Measurements from ENCODE around the gene TACC2.

The TACC2 gene

DNA sequence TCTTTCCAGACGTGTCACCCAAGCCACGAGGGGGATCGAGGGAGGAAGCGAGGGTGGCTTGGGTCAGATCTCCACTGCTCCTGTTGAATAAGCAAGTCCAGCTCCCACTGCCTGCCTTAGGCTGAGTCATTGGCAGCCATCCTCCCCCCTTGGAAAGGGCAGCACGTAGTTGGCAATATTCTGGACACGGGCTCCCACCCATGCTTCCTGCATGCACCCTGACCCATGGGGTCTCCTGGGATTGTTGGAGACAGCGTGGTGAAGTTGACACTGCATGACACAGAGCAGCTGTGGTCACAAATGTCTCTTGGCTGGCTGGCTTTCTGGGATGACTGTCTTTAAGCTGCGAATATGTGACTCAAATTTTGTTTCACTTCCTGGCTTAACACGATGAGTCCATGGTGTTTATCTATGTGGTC is 293.3 kb downstream of the TACC2 start:
- DNase-seq = no peak

DNA sequence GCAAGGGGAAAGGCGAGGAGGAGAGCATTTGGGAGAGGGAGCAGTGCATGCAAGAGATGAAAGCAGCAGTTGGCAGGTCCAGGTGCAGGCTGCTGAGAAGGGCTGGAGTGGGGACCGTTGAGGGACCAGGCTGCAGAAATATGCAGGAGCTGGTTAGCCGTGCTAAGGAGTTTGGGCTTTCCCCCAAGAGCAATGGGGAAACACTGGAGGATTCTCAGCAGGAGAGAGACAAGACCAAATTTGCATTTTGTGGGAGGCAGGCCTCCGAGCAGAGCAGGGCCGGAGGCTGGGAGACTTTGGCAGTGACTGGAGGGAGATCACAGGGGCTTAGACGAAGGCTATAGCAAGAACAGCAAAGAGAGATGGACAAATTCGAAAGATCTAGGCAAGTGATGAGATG is 293.9 kb downstream of the TACC2 start:
- DNase-seq = no peak

DNA sequence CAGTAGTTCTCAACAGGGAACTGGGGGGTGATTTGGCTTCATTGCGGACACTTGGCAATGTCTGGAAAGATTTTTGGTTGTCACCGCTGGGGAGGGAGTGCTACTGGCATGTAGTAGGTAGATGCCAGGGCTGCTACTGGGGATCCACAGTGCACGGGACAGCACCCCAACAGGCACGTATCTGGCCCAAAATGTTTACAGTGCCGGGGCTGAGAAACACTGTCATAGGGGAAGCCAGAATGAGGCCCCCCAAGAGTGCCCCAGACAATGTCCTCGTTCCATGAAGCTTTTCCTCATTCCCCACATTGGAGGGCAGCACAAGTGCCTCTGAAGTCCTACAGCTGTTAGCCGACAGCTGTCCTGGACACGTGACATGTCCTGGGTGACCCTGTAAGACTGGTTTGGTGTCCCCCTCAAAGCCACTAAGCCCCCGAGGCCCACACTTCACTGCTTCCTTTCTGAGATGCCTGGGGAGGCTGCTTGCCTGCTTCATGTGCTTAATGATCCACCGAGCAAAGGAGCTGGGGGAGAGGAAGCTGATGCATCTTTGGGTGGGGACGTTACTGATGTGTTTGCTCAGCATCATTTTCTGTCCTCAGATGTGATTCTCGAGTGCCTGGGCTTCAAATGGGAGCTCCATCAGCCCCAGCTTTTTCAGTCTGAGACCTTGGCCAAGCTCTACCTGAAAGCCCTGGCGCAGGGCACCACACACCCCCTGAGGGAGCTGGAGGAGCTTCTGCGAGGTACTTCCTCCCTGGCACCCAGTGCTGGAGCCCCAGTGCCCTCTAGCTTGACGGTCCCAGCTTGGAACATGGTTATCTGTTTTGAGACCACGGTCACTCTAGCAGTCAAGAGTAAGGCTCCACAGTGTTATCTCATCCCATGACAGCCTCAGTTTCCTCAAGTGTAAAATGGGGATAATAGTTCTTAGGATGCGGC is 296.8 kb downstream of the TACC2 start:
- no peak for DNase-seq

DNA sequence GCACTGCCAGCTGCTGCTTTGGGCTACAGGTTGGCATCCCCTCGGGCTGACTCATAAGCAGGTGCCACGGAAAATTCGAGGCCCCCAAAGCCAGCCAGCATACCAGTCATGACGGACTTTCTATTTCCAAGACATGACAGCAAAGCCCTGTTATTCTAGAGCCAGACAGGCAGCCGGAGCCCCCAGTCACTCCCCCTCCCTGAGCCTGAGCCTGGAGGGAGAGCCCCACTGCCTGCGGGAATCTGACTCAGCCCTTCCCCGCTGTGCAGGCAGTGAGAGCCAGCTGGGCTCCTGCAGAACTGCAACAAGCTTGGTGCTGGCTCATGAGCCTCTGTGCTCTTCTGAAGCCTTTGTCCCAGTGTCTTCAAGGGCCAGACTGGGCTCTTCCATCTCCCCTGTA is 297.9 kb downstream of the TACC2 start:
- DNase-seq = peak; percentile 78

DNA sequence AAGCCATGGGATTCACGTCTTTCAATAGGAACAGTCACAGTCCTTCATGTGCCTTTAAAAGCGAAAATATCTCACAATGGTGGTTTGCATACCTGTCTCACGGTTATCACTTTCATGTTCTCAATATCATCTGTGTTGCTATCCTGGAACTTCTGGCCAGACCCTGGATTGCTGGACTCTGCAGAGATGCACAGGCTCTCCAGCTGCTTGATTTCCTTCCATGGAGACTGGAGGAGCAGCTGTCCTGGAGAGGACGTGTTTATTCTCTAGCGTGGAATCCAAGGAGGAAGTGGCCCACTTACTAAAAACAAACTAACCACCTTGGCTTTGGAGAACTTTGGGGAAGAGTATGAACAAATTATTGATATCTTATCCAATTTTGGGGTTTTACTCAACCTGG is 298.6 kb downstream of the TACC2 start:
- DNase-seq = no peak

DNA sequence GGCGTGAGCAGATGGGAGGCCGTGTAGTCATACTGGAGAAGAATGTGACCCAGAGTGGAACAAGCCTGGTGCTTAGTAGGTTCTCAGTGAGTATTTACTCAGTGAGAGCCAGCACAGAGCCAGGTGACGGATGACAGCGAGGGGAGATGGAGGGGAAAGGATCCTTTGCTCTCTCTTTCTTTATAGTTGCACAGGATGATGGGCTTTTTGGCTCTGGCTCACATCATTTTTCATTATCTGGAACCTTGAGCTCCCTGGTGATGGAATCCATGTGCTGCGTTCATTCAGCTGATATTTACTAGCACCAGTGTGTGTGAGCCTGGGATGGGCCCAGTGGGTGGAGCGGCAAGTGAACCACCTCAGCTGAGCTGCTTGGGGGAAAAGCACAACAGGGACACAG is 299.3 kb downstream of the TACC2 start:
- no peak for DNase-seq

DNA sequence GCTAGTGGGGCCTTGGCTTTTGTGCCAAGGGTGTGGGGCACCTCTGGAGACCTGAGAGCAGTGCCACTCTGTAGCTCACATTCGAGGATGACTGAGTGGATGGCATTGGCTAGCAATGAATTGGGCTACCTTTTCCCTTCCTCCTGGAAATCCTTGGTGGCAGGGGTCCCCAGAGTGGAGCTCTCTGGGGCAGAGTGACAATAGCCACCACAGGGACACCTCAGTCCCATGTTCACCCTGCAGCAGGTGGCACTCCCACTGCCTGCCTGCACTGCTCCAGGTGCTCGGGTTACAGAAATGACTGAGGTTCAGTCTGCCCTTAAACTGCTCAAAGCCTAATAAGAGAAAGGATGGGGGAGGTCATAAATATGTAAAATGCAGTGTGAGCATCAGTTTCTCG is 300.0 kb downstream of the TACC2 start:
- no peak for DNase-seq

DNA sequence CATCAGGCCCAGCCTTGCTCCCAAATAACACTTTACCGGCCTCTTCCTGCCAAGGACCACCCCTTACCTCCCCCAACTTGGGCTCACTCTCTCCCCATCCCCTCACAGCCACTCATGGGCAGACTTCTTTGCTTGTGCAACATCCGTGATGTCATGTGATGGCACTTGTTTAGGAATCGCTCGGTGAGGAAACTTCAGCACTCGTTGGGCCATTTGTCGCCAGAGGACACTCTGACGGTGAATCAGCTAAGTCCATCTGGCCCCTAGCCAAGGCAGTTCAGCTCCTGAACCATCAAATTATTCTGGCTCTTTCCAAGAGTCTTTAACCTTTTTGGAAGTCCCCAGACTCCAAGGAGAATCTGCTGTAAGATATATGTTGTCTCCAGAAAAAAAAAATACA is 301.4 kb downstream of the TACC2 start:
- no peak for DNase-seq

DNA sequence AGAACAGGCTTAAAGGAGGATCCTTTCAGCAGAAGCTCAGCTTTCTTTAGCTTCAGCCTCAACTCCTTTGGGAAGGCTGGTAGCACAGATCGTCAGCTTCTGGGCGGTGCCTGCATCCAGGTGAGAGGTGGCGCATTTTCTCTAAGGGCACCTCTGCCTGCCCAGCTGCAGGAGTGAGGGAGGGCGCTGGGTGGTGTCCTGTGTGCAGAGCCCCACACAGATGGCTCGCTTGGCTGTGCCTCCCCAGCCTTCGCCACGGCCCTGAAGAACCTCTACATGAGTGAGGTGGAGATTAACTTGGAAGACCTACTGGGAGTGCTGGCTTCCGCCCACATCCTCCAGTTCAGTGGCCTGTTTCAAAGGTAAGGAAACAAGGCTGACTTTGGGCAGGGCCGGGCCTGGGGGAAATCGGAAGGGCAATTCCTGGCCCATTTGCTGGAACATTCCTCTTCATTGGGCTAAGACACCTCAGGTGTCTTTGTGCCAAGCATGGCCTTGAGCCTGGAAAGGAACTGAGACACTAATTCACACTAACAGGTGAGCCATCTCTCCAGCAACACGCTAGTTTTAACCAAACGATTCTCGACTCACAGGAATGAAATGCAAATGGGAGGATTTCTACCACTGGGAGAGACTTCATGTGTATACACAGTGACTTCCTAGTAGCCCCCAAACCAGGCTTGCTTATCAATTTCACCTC is 302.0 kb downstream of the TACC2 start:
- no peak for DNase-seq

DNA sequence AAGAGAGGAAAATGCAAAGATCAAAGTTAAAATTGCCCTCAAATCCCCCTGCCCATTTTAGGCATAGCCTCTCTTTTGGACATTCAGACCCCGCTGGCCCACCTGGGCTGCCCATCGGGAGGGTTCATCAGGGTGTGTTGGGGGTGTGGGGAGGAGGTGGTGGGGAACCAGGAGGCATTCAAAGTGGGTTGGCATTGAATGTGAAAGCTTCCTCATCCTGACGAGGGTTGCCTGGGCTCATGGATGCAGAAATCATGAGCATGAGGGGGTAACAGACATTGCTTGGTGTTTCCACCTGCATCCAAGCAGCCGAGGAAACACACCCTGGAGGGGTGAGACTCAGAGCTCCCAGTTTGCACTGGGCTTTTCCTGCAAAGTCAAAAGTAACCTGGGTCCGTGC is 302.8 kb downstream of the TACC2 start:
- DNase-seq = no peak

DNA sequence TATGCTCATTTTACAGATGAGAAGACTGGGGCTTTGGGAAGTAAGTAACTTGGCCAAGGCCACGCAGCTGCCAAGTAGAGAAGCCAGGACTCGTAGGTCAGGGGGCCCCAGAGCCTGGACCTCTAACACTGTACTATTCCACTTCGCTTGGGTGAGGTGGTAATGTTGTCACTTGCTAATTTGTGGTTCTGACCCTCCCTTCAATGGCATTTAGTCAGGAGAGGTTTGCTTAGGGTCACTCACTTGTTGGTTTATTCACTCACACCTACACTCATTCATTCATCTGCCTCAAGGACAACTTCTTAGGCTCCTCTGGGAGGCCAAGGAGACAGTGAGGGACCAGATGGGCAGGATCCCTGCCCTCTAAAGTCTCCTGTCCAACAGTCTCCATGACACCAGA is 303.4 kb downstream of the TACC2 start:
- DNase-seq = no peak

DNA sequence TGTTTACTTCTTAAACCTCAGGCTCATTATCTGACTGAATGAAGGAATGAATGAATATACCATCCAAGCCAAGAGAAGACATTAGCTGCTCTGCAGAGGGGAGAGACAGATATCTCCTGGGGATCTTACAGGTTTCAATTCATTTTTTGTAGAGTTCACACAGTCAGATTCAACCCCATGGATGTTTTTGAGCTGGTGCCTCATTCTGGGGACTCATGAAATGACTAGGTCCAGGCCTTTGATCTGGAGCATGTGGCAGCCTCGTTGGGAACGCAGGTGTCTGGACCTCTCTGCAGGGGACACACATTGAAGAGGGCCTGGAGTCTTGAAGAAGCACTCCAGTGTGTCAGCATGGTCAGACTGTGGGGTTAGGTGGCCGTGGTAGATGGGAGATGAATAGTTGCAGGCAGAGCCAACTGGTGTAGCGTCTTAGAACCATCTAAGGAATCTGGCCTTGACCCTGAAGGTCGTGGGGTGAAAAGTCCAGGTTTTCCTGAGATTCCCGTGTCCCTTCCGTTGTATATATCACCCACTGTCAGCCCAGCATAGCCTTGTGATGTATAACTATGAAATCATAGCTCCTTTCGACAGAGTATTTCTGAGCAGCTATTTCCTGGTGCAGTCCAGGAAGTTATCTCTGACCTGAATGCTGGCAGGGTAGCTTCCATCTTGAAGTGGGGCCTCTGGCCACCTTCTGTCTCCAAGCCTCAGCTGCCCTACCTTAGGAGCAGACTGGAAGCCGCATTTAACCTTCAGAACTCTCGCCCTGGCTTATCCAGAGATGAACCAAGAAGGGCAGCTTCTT is 304.4 kb downstream of the TACC2 start:
- DNase-seq = no peak

DNA sequence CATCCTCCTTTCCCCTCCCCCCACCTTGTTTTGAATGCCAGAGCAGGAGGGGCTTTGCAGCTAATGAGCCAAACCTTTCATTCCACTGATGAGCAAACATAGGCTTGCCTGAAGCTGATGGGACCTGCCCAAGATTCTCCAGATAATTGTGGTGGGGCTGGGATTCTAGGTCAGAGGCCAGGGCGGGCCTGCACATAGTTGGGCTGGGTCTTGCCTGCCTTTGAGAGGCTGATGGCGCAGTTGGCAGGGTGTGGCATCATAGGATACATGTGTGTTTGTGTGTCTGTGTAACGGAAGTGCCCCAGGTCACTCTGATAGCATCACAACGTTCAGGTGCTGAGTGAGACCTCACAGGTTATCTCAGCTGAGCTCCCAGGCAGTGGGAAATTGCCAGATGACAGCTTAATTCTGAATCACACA is 305.0 kb downstream of the TACC2 start:
- DNase-seq = peak; percentile 44

DNA sequence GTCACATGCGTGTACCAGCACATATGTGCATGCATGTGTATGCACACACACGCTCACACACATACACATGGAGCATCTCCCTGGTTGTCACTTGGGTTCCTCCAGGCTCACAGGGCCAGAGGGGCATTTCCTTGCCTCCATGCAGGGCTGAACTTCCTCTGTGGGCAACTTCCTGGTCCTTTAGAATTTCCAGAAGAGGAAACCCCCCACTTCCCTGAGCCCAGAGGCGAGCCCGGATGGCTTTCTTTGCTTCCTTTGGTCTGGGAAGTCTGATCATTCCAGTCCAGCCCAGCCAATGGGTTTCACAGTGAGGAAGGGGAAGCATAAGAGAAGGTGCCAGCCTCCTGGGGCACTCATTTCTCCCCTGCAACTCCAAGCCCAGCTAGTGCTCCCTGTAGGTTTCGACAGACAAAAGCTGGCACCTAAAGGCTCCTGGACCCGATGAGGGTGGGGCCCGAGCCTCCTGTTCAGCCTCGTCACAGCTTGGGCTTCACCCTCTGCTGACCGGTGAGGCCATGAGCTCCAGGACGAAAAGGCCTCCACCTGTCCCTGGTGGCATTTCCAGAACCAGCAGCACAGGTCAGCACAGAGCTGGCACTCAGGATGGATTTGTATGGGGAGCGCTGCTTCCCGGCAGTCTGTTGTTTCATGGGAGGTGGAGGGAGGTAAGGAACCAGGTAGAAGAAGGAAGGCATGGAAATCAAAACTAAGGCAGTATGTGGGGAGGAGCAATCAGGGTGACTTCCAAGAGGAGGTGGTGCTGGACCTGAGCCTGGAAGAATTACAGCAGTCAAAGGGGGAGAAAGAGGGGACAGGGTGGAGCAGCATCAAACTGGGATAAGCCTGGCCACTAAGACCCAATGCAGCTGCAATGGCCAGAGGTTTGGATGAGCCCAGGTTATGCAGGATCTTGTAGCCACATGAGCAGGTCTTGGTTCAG is 305.8 kb downstream of the TACC2 start:
- DNase-seq = no peak

DNA sequence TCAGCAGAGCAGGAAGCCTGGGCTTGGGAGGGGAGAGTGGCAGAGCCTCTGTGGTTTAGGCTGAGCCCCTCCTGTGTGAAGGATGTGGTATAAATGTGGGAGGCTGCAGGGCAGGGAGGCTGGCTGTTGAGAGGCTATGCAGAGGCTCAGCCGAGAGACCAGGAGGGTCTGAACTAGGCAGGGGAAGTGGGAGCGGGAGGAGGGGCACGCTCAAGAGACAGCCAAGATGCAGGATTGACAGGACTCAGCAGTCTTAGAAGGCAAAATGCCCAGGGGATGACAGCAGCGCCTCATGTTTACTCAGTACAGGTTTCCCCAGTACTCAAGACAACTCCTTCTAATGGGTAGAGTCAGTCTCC is 306.5 kb downstream of the TACC2 start:
- DNase-seq = no peak

DNA sequence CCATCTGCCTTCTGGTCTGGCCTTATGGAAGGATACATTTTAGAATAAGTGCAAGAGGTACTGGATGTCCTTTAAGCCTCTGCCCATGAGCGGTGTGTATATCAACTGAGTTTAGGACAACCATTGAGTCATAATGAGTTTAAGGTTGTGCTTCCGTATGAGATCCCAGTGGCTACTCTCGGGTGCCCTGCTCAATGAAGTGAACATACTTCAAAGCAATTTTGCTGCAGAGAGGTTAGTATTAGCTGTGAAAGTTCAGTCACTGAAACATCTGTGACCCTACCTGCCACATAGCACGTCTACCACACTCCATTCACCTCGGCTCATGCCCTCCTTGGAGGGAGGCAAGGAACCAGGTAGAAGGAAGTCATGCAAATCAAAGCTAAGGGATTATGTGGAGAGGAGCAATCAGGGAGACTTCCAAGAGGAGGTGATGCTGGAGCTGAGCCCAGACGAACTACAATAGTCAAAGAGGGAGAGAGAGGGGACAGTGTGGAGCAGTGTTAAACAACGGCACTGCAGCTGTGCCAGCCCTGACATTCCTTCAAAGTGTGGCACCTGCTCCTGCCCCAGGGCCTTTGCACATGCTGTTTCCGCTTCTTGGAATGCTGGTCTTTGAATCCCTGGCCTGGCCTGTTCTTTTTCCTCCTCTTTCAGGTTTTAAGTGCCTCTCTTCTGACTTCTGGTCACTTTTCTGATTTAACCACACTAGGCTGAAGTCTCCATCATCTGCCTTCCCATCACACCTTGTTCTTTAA is 307.6 kb downstream of the TACC2 start:
- no peak for DNase-seq

DNA sequence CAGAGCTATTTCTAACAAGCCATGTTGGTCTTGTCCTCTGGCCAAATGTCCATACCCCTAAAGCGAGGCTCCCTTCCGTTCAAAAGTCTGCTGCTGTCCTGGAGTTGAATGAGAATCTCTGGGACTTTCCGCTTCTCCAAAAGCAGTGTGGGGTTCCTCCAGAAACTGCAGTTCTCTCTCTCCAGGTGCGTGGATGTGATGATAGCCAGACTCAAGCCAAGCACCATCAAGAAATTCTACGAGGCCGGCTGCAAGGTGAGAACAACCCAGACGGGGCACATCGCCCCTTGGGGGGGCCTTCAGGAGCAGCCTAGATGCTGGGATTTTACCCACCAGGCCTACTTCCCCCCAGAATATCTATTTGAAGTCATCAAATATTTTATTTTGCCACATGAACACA is 308.6 kb downstream of the TACC2 start:
- DNase-seq = no peak

DNA sequence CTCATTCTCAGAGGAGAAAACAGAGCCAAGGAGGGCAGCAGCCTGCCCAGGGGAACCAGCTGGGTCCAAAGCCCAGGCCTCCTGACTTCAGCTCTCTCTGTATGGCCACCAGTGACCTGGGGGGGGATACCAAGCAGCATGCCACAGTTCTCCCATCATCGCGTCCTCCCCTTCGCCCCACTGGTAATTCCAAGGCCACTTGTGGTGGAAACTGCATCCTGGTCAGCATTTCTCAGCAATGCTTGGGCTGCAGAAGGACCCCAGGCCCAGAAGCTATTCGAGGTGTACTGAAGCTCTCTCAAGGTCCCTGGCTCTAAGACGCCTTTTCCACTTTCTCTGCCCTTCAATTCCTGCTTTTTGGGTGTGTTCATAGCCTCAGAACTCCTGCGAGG is 309.2 kb downstream of the TACC2 start:
- DNase-seq = no peak

DNA sequence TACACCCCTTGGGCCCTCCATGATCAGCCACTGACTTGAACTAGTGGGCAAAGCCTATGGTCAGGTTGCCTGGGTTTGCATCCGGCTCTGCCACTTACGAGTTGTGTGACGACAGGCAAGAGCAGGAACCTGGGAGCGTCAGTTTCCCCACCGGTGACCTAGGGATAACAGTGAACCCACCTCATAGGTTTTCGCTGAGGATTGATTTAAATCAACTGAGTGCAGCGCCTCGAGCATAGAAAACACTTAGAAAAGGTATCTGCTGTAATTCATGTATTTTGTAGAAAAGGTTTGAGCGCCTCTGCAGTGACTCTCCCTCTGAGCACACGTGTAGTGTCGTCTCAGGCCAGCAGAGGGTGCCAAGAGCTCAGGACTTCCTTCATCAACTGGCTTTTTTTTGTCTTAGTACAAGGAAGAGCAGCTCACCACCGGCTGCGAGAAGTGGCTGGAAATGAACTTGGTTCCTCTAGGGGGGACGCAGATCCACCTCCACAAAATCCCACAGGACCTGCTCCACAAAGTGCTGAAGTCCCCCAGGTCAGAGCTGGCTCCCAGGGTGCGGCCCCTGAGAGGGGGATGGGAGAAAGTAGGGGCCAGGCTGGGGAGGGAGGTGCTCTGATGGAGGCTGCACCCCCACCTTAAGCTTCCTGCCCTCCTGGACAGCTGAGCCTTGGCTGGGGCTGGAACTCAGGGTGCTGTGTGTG is 309.8 kb downstream of the TACC2 start:
- DNase-seq = peak; percentile 68

DNA sequence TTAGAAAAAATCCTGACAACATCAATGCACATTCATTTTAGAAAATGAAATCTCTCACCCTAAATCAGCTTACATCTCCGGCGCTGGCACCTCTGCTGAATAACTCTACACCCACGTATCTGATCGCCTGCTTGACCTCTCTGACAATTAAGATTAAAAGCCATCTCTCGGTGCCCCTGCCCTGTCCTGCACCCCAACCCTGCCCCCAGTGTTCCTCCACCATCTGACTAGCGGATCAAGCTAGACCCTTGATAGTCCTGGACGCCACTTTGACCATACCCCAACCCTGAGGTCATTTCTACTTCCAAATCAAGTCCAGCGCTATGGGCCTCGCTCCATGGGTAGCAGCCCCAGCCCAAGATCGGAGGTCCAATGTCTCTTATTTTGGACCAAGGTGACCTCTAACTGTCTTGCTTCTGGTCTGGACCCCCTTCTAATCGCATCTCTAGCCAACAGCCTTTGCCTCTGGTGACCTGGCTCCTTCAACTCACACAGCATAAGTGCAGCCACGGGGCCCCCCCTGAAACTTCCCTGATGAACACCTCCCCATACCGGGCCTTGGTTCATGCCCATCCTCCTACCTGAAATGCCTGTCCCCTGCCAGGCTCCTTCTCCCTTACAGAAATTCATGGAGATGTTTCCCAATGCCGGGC is 310.6 kb downstream of the TACC2 start:
- no peak for DNase-seq
